Activated gamma-delta T cell treated with anti-CD3 and anti-CD28 coated beads, Interleukin-2, amount 50 U/mL, for 16 hours (primary cell): Measurements from ENCODE around the gene CRYGC.
A peak's percentile ranks its signal among the peaks of the same experiment; 100 is the strongest.
"Not testable (repeated sequence)": the region's sequence is repeated elsewhere in the genome, so short reads cannot be mapped to it uniquely, and the experiment has no call there.

Source experiments
- DNase-seq: peaks from one replicate; pipeline ENCODE4 v3.0.0-alpha.2; 2020; ENCODE audit warnings: low read depth

The CRYGC gene, protein sequence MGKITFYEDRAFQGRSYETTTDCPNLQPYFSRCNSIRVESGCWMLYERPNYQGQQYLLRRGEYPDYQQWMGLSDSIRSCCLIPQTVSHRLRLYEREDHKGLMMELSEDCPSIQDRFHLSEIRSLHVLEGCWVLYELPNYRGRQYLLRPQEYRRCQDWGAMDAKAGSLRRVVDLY

DNA sequence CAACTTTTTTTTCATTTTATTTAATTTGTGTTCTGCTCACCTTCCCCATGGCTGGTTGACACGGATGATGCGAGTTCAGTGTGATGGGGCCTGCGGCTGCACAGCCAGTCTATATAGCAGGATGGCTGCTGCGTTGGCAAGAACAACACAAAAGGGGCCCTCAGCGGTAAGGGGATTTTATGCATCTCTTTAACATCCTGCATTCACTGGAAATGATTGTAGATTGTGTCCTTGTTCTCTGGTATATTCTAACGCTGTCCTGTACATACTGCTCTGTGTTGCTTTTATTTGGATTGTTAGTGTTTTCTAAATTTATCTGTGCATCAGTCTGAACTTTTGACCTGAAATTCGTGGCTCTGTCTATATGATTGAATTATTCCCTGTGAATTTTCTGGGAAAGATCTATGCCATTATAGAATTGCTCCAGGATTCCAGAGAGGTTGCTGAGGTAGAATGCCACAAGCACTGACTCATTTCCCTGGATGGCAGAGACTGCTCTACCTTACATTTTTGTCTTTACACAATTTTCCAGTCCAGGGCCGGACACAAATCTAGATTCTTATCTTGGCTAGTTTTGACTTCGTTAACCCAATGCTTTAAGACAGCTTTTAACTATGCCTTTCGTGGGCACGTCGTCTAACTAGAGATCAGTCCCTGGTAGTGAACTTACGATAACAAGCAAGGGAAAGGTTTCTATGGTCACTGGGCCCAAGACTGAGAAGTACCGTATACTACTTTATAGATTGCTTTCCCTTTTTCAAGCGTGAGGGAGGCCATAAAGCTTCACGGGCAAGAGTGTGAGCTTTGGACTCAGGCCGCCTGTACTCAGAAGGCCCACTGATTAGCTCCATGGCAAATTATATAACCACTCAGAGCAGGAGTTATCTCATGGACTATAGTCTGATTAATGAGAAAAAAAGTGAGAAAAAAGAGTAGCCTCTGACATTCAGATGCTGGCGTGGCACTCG is at the start of gene CRYGC:
CRYGC (minus strand) TSS at position 85 of the 968 bp plus-strand sequence; CDS start at position 49, 36 bp downstream.
- no peak for DNase-seq

DNA sequence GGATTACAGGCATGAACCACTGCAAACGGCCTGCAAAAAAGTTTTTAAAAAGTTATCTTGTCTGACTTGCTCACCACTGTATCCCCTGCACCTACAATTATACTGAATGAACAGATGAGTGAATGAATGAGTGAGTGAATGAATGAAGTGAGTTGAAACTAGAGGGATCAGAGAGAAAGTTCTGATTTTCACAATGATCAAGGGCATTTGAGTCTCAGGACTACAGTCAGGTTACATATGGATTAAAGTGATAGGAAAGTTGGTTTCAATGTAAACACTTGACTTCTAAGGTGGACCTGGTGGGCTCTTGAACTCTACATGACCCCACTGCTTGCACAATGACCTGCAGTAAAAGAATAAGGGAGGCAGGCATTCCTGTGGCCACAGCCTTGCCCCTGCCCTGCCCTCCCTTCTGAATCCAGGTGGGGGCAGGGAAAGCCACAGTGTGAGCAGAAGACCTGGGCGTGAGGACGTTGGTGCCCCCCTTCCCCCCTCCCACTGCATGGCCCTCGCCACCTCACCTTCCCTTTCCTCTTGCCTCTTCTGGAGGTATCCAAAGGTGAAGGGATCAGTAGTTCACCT is 49.5 kb upstream of the CRYGC start:
- DNase-seq: no peak

DNA sequence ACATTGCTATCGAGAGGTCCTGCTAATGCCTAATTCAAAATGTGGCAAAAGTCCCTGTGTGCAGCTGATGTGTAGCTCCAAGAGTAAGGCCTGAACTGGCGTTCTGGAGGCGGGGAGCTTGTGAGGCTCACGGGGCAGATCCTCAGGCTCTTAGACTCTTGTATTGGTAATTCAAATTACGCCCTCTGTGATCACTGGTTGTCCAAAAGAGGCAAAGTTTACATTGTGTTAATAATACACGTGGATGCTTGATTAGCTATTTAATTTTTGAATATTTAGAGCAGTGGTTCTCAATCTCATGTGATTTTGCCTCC is 46.2 kb upstream of the CRYGC start:
- DNase-seq: no peak

DNA sequence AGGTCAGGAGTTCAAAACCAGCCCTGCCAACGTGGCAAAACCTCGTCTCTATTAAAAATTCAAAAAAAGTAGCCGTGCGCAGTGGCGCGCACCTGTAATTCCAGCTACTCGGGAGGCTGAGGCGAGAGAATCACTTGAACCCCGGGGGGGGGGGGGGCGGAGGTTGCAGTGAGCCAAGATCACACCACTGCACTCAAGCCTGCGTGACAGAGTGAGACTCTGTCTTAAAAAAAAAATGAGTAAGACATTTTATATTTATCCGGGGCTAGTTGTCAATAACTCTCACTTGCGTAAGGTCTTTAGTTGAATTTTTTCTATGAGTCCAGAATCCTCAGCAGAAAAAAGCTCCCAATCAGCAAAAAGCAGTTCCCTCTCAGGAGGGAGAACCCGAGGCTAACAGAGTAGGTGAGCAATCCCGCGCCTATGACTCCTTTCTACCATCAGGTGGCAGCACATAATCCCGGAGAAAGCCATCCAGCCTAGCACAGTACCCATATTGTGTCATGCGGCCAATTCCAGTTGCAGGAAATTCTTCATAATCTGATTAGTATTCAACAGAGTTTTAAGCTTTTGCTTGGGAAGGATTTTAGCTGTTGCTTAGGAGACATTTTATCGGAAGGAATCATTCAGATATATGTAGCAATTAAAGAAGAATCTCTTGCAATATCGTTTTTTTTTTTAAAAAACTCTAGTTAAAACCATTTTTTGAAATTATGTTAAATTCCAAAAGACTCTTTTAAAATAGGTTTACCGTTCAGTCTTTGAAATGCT is 45.6 kb upstream of the CRYGC start:
- DNase-seq: peak; percentile 33

DNA sequence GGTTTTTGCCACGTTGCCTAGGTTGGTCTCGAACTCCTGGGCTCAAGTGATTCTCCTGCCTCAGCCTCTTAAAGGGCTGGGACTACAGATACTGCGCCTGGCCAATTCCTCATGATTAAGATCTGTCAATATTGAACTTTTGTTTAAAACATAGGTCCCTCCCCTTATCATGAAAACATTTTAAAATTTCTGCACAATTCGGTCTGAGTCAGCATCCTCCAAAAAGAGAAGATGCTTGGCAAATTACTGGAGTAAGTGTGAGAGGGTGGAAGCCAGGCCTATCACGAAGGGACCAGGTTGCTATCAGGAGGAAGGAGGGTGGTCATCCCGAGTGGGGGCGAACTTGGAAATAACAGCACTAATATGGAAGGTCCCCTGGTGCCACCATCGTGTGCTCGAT is 44.5 kb upstream of the CRYGC start:
- DNase-seq: no peak

GRCh38 chr2:208172125-208172524 is 42.5 kb upstream of the CRYGC start:
- no peak for DNase-seq

GRCh38 chr2:208164951-208165755 is 35.5 kb upstream of the CRYGC start:
- DNase-seq: no peak

- no peak for DNase-seq
Observed at GRCh38 chr2:208163489-208163888, 33.9 kb upstream of the CRYGC start, which contains the start of gene CRYGA. CRYGA (minus strand) TSS chr2:208163589; CDS start chr2:208163556, 33 bp downstream.

GRCh38 chr2:208156439-208156838 is 26.8 kb upstream of the CRYGC start:
- DNase-seq: no peak

- no peak for DNase-seq
Observed at GRCh38 chr2:208153156-208153555, 23.5 kb upstream of the CRYGC start.

GRCh38 chr2:208150956-208151355 is 21.3 kb upstream of the CRYGC start:
- DNase-seq: no peak

GRCh38 chr2:208150094-208150493 is 20.5 kb upstream of the CRYGC start:
- no peak for DNase-seq

DNA sequence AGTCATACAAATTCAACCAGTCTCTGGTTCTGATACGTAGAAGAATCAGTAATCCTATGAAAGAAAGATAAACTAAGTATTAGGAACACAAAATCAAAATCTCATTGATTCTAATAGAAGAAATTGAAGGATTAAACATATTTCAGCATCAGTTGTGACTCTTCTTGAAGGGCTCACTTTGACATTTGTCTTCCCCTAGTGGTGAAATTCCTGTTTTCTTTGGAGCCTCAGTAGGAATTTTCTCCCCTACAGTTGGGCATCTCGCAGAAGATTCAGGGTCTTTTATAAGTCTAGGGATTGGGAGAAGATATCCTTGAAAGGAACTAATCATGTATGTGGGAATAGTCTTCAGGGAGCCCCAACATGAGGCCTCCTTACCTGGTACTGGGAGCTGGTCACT is 19.2 kb upstream of the CRYGC start:
- no peak for DNase-seq

- DNase-seq: no peak
Observed at GRCh38 chr2:208147759-208148158, 18.1 kb upstream of the CRYGC start.

GRCh38 chr2:208147008-208147407 is 17.4 kb upstream of the CRYGC start:
- no peak for DNase-seq

- DNase-seq: no peak
Observed at GRCh38 chr2:208146006-208146405, 16.4 kb upstream of the CRYGC start, which contains the start of gene CRYGB. CRYGB (minus strand) TSS chr2:208146158; CDS start chr2:208146120, 38 bp downstream.

DNA sequence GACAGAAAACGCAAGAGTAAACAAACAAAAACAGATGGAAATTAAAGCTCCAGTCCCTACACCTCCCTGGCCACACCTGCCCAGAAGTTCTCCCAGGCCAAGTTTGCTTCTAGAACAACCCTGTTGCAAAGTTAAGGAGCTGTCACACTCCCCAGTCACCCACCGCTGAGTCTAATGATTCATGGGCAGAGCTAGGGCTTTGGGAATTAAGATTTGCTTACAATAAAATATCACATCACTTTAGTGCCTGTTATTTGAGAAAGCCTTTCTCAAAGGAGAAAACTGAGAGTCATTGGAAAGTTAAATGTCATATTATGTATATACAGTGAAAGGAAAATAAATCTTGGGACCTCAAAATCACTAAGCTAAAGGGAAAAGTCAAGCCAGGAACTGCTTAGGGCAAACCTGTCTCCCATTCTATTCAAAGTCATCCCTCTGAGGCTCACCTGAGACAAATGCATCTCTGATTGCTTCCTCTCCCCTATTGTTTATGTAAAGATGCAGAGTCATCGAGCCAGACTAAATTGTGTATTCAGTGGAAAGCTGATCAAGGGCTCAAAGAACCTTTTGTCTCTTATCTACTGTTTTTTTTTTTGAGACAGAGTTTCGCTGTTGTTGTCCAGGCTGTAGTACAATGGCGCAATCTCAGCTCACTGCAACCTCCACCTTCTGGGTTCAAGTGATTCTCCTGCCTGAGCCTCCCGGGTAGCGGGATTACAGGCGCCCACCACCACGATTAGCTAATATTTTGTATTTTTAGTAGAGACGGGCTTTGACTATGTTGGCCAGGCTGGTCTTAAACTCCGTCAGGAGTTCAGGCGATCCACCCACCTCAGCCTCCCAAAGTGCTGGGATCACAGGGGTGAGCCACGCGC is 13.5 kb upstream of the CRYGC start:
- no peak for DNase-seq

- no peak for DNase-seq
Observed at GRCh38 chr2:208142240-208142924, 12.8 kb upstream of the CRYGC start.

DNA sequence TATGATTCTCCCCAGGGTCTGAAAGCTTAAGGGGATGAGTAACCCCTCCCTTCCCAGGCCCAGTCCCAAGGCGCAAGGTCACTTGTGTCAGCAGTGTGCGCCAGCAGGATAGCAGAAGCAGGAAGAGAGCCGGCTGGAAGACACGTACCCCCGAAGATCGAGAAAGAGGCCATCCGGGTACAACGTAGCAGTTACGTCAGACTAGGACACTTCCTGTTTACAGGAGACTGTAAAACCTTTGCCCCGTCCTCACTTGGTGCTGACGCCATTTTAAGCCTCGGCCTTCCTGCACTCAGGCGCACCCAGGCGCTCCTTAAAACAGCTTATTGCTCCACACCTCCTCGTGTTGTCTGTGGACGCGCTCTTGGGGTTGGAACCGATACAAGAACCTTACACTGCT is 9.8 kb upstream of the CRYGC start:
- DNase-seq: no peak

DNA sequence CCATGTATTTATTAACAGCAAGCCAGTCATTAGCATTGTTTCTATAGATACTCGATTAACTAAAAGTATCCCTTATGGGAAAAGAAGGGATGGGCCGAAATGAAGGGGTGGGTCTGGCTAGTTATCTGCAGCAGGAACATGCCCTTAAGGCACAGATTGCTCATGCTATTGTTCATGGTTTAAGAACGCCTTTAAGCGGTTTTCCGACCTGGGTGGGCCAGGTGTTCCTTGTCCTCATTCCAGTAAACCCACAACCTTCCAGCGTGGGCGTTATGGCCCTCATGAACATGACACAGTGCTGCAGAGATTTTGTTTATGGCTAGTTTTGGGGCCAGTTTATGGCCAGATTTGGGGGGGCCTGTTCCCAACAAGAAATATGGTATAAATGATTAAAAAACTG is 8.7 kb upstream of the CRYGC start:
- not testable (repeated sequence) for DNase-seq
